Stimulated activated naive CD4-positive, alpha-beta T cell (primary cell): ENCODE results near the gene OR51B2.
"Not testable (repeated sequence)": the region's sequence is repeated elsewhere in the genome, so short reads cannot be mapped to it uniquely, and the experiment has no call there.

ENCODE experiments used
- DNase-seq, 6 experiments: peaks; one replicate each; lab custom pipeline; 2025; lab: John Stamatoyannopoulos, UW

The OR51B2 gene

DNA sequence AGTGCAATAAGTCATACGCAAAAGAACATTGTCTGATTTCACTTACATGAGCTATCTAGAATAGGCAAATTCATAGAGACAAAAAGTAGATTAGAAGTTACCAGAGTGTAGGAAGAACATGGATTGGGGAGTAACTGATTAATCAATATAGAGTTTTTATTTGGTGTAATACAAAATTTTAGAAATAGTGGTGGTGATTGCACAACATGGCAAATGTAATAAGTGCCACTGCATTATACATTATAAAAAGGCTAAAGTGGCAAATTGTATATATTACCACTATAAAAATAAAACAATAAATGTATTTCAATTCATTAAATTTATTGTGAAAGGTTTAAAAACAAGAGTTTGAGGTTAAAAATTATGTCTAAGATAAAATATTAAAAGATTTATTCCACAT is 13.7 kb downstream of the OR51B2 start:
- DNase-seq: no peak

DNA sequence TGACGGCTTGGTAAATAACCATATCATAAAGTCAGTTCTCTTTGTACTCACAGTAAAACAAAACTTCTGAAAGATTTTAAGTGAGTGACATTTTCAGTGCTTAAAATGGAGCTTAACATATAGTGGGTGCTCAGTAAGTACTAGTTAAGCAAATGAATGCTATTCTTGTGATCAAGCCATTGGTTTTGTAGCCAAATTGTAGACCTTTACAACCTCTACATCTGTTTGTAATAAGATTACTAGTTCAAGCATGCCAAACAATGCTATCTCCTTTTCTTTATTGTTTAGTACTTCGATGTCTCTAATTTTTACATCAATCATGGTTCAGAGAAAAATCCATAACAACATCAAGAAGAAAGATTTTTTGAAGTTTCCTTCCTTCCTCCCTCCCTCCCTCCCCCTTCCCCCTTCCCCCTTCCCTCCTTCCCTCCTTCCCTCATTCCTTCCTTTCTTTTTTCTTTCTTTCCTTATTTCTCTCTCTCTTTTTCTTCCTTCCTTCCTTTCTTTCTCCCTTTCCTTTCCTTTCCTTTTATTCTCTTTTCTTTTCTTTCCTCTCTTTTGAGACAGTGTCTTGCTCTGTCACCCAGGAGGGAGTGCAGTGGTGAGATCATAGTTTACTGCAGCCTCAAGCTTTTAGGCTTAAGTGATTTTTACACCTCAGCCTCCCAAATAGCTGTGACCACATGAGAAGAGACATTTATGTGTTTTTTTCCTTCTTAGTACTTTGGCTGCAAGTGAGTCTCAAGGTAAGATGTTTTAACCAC is 16.7 kb downstream of the OR51B2 start:
- no peak for DNase-seq

DNA sequence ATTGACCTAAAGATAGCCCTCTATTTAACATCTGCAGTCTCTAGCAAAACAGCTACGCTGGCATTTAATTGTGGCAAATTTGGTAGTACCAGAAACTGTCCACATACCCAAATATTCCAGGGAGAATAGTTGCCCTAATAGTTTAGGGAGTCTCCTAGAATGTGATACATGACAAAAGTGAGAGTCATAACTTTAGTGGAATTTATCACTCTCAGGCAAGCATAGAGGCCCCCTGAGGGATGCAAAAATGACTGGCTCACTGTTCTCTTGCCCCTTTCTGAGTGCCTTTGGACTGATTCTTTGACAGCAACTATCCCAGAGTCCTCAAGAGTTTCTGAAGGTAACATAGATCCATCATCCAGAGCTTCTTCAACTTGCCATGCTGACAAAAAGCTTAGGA is 20.1 kb downstream of the OR51B2 start:
- no peak for DNase-seq

DNA sequence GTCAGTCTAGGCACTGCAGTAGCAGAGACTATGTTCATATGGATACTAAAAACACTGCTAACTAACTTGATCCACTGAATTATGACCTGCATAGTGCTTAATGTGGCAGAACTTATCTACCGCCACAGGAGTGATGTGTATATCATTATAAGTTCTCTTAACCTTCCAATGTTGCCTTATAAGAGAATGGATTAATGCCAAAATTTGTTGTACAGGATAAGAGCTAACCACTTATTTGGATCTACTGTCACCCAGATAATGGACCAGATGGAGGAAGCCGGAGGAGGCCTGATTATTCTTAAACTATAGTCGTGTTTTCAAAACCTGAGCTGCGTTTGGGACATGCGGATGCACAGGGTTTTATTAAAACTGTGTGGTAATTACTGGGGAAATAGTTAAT is 20.5 kb downstream of the OR51B2 start:
- DNase-seq: no peak

- DNase-seq: no peak
Measured at GRCh38 chr11:5301846-5302245, 22.3 kb downstream of the OR51B2 start, which contains the start of gene OR51B4. Gene OR51B4, minus strand, starts transcription at chr11:5301946. Its CDS starts 0 bp downstream, at chr11:5301946.

DNA sequence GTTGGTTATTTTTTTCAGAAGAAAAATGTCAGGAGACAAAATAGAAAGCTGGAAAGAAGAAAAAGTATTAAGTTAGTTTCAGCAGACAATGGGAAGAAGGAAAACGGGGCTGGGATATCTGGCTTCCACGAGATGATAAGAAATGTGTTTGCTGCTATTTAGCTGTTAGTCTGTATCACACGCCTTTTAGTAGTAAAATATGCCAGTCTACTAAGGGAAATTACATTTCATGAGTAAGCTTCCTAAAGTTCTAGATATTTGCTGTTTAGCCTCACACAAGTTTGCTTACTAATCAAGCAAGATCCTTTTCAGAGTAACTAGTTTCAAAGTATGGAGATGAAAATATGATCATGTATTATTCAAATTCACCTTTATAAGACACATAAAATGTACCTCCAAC is 23.8 kb downstream of the OR51B2 start:
- no peak for DNase-seq

DNA sequence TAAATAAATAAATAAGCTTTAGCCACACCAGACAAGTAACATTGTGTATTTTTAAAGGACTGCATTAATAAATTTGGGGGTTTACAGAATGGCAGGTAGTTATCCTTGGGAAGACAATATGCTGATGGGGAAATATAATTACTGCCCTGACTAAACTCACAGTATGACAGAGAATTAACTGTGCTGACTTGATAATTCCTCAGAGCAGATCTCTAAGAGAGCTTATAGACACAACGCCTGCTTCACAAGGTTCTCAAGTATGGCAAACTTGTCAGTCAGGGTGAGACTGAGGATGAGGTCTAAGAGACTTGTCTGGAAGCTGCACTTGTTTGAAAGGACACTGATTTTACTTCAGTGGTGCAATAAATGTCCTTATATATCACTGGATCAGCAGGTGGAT is 25.6 kb downstream of the OR51B2 start:
- no peak for DNase-seq

GRCh38 chr11:5297721-5298323 is 26.3 kb downstream of the OR51B2 start:
- no peak for DNase-seq

GRCh38 chr11:5294342-5294995 is 29.6 kb downstream of the OR51B2 start:
- DNase-seq: not testable (repeated sequence)

GRCh38 chr11:5293028-5293427 is 31.1 kb downstream of the OR51B2 start:
- DNase-seq: no peak

- no peak for DNase-seq
Measured at GRCh38 chr11:5291207-5291838, 32.8 kb downstream of the OR51B2 start.

- DNase-seq: no peak
Measured at GRCh38 chr11:5290106-5290505, 34.0 kb downstream of the OR51B2 start.

DNA sequence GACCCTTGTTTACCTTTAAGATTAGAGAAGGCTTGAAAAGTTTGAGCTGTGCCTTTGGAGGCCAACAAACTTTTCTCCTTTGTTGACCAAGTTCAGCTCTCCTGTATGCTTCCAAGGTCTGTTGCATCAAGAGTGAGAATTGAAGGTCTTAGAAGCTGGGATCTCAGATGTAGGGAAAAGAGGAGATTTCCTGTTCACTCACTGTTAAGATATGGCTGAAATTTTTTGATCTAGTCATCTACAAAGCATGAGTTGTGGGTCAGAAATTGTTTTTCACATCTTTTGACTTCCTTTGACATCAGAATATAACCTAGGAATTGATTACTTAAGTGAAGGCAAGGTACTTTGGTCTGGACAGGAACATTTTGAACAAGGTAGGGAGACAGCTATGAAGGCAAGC is 34.4 kb downstream of the OR51B2 start:
- no peak for DNase-seq

- DNase-seq: no peak
Measured at GRCh38 chr11:5288906-5289550, 35.1 kb downstream of the OR51B2 start.

DNA sequence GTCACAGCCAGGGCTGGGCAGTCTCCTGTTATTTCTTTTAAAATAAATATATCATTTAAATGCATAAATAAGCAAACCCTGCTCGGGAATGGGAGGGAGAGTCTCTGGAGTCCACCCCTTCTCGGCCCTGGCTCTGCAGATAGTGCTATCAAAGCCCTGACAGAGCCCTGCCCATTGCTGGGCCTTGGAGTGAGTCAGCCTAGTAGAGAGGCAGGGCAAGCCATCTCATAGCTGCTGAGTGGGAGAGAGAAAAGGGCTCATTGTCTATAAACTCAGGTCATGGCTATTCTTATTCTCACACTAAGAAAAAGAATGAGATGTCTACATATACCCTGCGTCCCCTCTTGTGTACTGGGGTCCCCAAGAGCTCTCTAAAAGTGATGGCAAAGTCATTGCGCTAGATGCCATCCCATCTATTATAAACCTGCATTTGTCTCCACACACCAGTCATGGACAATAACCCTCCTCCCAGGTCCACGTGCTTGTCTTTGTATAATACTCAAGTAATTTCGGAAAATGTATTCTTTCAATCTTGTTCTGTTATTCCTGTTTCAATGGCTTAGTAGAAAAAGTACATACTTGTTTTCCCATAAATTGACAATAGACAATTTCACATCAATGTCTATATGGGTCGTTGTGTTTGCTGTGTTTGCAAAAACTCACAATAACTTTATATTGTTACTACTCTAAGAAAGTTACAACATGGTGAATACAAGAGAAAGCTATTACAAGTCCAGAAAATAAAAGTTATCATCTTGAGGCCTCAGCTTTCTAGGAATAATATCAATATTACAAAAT is 35.8 kb downstream of the OR51B2 start:
- no peak for DNase-seq

DNA sequence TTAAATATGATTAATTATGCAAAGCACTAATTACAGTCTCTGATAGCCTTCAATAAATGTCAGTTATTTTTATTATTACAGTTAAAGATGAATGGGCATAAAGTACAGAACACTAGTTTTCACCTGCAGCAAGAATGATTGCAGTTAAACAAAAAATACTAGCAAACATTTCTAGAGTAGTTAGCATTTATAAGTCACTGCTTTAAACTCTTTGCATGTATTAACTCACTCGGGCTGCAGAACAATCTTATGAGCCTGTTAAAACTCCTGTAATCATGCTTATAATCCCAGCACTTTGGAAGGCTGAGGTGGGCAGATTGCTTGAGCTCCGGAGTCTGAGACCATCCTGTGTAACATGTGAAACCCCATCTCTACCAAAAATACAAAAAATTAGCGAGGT is 37.2 kb downstream of the OR51B2 start:
- DNase-seq: no peak

- DNase-seq: no peak
Measured at GRCh38 chr11:5286351-5286750, 37.7 kb downstream of the OR51B2 start.

DNA sequence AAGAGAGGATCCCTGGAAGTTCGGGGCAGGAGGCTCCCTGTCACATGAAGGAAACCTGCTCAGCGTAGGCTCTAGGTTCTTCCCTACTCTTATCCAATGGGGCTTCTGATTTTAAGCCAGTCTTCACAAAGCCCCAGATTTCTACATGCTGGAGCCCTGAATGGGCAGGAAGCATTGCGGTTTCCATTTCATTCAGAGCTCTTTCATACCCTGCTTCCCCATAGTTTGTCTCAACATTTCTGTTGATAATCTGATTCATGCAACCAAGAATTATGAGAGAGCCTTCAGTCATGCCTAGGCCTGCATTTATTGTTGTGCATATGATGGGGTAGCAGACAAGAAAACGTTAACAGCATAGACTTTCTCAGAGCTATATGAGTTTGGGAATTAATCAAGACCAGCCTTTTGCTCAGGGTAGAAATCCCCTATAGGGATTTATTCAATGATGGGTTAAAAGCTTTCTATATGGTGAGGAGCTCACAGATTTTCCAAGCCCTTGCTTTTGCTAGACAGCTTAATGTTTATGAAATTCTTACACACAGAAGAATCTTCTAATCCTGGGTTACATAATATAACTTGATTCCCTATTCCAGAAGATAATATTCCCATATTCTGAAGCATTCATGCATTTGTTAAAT is 38.3 kb downstream of the OR51B2 start:
- DNase-seq: no peak

DNA sequence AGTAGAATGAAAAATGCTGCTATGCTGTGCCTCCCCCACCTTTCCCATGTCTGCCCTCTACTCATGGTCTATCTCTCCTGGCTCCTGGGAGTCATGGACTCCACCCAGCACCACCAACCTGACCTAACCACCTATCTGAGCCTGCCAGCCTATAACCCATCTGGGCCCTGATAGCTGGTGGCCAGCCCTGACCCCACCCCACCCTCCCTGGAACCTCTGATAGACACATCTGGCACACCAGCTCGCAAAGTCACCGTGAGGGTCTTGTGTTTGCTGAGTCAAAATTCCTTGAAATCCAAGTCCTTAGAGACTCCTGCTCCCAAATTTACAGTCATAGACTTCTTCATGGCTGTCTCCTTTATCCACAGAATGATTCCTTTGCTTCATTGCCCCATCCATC is 39.5 kb downstream of the OR51B2 start:
- no peak for DNase-seq

DNA sequence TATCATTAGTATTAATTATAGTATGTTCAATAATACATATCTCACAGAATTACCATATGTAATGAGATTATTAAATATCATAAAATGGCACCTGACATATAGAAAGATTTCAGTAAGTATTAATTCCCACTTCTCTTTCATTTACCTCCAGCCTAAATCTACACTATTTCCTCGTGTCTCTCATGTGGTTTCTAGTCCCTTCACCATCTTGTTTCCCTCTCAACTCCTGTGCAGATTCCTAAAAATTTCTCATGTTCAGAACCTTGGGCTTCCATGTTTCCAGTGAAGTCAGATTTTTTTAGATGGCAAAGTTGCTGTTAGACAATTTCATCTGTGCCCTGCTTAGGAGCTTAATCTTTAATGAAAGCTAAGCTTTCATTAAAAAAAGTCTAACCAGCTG is 40.2 kb downstream of the OR51B2 start:
- no peak for DNase-seq

DNA sequence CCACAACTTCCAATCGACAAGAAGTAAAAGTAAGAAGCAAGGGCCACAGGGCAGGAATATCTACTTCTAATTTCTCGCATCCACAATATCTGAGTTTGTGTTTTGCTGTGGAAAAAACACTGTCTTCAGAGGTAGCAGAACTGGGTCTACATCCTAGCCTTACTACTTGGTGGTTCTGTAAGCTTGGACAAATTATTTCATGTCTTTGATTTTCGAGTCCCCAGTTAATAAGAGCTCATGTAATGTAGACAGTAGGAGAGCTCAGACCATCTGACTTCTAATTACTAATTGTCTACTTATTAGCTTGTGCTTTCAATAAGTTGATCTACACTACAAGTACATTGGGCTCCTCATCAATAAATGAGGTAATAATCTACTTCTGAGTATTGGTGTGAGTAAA is 41.0 kb downstream of the OR51B2 start:
- DNase-seq: no peak
